HG03175 (cell line): Measurements from ENCODE around the gene KIF26B.

Source experiments
- ATAC-seq: cut with Tn5 transposase; IDR thresholded peaks from one replicate; pipeline ENCODE4 v1.9.1; 2021; ENCODE audit warnings: mild to moderate bottlenecking, moderate library complexity; ENCODE audit not compliant: unreplicated experiment

The KIF26B gene

DNA sequence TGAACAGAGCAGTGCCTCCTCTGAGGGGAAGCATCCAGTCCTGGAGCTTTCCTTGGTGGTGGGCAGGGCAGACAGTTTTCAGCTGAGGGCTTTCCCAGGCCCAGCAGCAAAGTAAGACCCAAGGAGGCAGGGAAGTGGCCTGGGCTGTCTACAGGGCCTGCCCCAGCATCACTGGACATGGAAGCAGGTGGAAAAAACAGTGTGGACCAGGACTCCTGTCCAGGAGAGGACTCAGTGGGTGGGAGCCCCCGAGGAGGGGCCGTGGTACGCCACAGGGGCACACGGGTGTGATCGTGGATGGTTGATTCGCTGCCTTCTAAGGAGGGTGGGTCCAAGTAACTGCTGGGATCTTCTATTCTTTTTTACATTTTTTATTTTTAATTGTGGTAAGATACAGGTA is 387.6 kb downstream of the KIF26B start:
- no peak for ATAC-seq

DNA sequence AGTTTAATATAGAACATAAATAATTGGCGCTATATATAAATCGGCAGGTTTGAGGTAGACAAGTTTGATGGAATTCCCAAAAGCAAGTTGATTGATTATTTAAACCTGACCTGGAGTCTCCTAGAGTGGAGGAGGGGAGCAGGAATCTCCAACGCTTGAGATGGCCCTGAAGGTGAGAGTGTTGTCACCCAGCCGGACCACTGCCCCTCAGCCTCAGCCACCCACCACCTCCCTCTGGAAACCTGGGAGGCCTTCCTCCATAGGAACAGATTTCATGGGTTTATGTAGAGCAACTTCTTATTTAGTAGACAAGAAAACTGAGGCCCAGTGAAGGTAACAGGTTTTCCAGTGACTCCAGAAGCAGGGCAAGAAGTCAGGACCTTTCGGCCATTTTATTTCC is 389.5 kb downstream of the KIF26B start:
- no peak for ATAC-seq

DNA sequence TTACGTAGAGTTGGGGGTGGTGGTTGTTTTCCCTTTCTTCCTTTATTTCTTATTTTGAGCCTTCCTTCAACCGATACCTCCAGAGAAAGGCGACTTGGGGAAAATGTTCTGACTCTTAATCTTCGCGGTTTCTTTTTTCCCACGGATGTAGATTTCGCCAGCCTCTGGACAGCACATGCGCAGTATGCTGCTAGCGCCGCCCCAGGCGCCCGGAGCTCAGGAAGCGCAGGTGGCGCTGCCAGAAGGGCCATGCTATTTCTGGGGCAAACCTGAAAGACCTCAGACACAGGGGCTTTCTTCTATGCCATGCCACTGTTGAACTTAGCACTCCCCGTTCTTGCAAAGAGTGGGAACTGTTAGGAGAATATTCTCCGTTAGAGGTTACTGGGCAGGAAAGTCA is 392.1 kb downstream of the KIF26B start:
- no peak for ATAC-seq

- ATAC-seq: no peak
These were observed 395.4 kb downstream of the KIF26B start for GRCh38 chr1:245549996-245550719.

GRCh38 chr1:245550720-245551043 is 395.9 kb downstream of the KIF26B start:
- ATAC-seq: no peak

GRCh38 chr1:245551536-245551935 is 396.8 kb downstream of the KIF26B start:
- ATAC-seq: no peak

DNA sequence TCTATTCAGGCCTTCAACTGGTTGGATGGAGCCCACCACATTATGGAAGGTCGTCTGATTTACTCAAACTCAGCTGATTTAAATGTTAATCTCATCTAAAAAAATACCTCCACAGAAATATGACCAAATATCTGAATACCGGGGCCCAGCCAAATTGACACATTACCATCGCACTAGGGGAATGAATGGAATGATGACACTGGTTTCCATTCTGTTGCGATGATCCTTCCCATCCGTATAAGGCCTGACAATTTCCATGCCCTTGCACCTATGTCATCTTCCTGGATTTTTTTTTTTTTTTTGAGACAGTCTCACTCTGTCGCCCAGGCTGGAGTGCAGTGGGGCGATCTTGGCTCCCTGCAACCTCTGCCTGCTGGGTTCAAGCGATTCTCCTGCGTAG is 397.5 kb downstream of the KIF26B start:
- no peak for ATAC-seq

DNA sequence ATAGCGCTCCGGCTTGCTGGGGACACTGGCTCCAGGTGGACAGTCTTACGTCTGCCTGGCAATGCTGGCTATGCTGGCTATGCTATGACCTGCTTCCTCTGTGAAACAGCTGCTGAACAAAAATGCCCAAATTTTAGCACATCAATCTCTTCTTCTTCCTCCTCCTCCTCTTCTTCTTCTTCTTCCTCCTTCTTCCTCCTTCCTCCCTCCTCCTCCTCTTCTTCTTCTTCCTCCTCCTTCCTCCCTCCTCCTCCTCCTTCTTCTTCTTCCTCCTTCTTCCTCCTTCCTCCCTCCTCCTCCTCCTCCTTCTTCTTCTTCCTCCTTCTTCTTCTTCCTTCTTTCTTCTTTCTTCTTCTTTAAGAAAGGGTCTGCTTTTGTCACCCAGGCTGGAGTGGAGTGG is 401.3 kb downstream of the KIF26B start:
- no peak for ATAC-seq

- ATAC-seq: no peak
These were observed 403.3 kb downstream of the KIF26B start for GRCh38 chr1:245558069-245558468.

DNA sequence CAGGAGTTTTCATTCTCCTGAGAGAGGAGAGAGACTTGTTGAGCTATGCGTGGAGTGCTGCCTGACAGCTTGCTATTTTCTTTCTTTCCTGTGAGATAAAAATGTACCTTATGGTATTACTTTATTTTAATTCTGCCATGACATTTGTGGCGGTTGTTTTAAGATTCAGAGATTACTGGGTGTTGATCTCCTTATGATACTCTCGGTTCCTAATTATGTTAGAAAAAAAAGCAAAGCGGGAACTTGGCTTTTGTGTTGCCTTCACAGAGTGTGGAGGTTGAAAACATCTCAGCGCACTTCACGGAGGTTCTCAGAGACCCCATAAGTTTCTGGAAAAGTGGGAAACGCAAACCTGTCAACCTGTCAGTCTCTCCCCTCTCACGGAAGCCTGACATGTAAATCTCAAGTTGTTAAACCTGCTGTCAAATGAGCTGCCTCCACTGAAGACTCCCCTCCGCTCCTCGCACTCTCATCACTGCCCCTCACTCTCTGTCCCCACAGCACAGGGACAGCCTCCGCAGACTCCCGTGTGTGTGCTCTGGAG is 405.6 kb downstream of the KIF26B start:
- no peak for ATAC-seq

GRCh38 chr1:245561665-245562234 is 407.0 kb downstream of the KIF26B start:
- no peak for ATAC-seq

GRCh38 chr1:245566134-245566533 is 411.3 kb downstream of the KIF26B start:
- ATAC-seq: no peak

DNA sequence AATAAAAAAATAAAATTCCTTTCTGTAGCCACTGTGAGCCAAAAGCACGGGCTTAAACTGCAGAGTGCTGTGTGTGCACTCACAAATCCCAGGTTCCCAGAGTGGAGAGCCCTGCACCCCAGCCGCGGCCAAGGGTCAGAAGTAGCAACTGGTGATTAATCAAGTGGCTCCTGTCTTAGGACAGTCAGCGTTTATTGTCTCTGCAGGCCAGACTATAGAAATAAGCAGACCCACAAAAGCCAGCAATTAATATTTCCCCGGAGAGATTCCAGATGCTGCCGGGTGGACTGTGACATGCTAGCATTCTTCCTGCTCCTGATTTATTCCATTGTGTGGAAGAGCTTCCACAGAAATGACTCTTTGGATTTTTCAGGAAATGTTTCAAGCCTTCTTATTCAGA is 412.2 kb downstream of the KIF26B start:
- no peak for ATAC-seq

GRCh38 chr1:245571815-245572294 is 417.1 kb downstream of the KIF26B start:
- no peak for ATAC-seq

- no peak for ATAC-seq
These were observed 417.9 kb downstream of the KIF26B start for GRCh38 chr1:245572709-245573108.

DNA sequence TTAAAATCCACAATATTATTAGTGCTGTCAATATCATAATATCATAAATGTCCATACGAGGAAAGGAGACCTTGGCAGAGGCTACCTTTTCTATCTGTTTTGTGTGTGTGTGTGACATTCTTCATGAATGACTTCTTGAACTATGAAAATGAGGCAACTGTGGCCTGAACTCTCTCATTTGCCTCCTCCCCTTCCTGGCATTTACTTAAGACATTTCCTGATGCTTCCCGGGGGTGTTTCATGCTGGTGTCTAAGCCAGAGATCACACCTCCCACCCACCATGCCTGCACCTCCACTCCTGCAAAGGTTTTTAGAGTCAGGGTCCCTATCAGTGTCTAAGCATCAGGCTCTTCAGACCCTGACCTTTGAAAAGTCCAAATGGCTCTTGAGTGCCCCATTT is 420.9 kb downstream of the KIF26B start:
- ATAC-seq: no peak

DNA sequence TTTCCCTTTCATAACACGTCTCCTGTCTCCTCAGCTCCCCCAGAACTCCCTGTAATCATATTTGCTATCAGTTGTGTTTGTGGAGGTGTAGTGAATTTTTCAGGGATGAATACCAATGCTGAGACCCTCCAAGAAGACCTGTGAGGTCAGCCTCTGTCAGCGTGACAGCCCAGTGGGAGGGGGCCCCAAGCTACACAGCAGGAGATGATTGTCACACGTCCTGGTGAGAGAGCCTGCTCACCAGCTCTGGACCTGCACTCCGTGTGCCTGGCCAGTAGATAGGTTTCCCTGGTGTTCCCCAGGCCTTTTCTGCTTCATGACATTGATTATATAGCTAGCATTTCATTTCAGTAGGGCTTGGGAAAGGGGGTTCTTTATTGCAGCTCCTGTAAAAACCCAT is 421.5 kb downstream of the KIF26B start:
- no peak for ATAC-seq

- ATAC-seq: no peak
These were observed 422.7 kb downstream of the KIF26B start for GRCh38 chr1:245577191-245578157.

GRCh38 chr1:245578308-245578707 is 423.5 kb downstream of the KIF26B start:
- ATAC-seq: no peak

DNA sequence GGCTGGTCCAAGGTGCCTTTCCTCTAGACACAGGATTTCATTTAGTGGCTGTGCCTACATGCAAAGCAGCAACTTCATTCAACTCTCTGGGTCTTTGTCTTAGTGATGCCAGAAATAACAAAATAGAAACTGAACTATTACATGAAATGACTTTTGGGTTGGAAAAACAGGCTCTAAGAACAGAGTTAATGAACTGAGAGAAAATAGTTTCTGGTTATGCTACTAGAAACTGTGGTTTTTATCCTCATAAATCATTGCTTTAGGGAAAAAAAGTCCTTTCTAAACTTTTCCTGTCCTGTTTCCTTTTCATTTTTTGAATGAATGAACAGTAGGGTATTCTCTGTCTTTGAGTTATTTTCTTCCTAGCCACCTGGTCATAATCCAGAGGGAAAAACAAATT is 424.0 kb downstream of the KIF26B start:
- no peak for ATAC-seq

- ATAC-seq: no peak
These were observed 425.1 kb downstream of the KIF26B start for GRCh38 chr1:245579881-245580280.
